GM13976 (cell line): ENCODE results near the gene RCL1.
"Not testable (repeated sequence)": the region's sequence is repeated elsewhere in the genome, so short reads cannot be mapped to it uniquely, and the experiment has no call there.

Experiments used
- DNase-seq: peaks from one replicate; pipeline ENCODE4 v3.0.0; 2012; ENCODE audit warnings: low spot score
- in situ Hi-C: fragments of 300-500 bp; cut with MboI; formaldehyde crosslinking; loops from one replicate; pipeline ENCODE4 v1.12.0; 2022; ENCODE audit warnings: low sequenced_read_pairs, mixed read lengths, inconsistent platforms; ENCODE audit not compliant: unreplicated experiment
- TF ChIP-seq, protein P1 (sequence below): IDR thresholded peaks from 2 replicates; pipeline ENCODE4 v1.5.1; 2012; ENCODE audit warnings: borderline replicate concordance, mild to moderate bottlenecking; ENCODE audit not compliant: insufficient read depth; ENCODE audit errors: extremely low read depth, missing control alignments, control extremely low read depth

RCL1 gene

DNA sequence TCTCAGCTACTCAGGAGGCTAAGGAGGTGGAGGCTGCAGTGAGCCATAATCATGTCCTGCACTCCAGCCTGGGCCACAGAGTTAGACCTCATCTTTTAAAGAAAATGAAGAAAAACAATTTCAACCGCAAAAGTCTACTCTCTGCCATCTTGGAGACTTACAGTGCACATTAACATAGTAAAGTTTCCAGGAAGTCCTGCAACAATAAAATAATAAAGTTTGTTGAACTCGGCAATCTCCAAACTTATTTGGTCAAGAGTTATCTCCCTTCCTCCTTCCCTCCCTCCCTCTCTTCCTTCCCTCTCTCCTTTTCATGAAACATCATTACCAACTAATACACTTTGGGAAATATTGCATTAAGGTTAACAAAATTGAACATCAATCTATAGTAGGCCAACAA is 98.2 kb downstream of the RCL1 start:
- DNase-seq, result no peak
- TF ChIP-seq, protein P1, sequence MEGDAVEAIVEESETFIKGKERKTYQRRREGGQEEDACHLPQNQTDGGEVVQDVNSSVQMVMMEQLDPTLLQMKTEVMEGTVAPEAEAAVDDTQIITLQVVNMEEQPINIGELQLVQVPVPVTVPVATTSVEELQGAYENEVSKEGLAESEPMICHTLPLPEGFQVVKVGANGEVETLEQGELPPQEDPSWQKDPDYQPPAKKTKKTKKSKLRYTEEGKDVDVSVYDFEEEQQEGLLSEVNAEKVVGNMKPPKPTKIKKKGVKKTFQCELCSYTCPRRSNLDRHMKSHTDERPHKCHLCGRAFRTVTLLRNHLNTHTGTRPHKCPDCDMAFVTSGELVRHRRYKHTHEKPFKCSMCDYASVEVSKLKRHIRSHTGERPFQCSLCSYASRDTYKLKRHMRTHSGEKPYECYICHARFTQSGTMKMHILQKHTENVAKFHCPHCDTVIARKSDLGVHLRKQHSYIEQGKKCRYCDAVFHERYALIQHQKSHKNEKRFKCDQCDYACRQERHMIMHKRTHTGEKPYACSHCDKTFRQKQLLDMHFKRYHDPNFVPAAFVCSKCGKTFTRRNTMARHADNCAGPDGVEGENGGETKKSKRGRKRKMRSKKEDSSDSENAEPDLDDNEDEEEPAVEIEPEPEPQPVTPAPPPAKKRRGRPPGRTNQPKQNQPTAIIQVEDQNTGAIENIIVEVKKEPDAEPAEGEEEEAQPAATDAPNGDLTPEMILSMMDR, result no peak
- in situ Hi-C loops, result no loop called here

- no peak for DNase-seq
- TF ChIP-seq, protein P1, result no peak
- in situ Hi-C loops, result no loop called here
Measured at GRCh38 chr9:4891674-4892073, 98.9 kb downstream of the RCL1 start.

DNA sequence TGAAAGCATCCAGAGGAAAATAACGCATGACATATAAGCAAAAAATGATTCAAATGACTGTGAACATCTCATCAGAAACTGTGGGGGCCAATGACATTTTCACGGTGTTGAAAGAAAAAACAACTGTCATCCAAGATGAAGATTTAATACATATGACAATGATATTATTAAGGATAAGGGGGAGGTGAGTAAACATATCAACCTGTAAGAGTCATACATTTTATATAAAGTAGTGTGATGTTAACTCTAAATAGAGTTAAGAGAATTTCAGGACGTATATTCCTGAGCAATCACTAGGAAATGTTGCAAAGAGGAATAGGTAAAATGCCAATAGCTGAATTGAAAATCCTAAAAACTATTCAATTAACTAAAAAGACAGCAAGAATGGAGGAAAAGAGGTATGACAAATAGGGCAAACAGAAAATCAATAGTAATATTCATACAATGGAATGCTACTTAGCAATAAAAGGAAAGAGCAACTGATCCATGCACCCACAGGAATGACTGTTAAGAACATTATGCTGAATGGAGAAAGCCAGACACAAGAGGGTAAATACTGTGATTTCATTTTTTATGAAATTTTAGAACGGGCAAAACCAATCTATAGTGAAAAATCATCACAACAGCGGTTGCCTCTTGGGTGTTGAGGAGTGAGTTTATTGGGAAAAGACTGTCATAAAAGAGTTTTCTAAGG is 99.9 kb downstream of the RCL1 start:
- DNase-seq, result no peak
- TF ChIP-seq, protein P1, result no peak
- in situ Hi-C loops, result no loop called here

DNA sequence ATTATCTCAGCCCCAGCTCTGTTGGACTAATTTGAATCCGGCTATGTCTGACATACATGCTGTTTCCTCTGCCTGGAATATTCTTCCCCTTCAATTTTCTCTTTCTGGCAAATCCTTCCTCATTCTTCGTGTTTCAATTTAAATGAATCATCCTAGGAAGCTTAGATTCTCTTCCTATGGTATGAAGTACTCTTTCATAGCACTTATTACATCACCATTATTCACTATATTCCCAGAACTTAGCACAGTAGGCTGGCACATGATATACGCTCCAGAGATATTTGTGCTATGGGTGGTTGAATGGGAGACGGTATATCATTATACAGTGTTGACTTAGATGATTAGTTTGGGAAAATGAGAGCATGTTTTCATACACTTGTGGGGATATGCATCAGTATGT is 101.3 kb downstream of the RCL1 start:
- no peak for DNase-seq
- in situ Hi-C loops, result no loop called here
- TF ChIP-seq, protein P1, result no peak

DNA sequence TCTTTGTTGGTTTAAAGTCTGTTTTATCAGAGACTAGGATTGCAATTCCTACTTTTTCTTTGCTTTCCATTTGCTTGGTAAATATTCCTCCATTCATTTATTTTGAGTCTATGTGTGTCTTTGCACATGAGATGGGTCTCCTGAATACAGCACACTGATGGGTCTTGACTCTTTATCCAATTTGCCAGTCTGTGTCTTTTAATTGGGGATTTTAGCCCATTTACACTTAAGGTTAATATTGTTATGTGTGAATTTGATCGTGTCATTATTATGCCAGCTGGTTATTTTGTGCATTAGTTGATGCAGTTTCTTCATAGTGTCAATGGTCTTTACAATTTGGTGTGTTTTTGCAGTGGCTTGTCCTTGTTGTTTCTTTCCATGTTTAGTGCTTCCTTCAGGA is 107.1 kb downstream of the RCL1 start:
- DNase-seq, in situ Hi-C loops: not testable (repeated sequence)

DNA sequence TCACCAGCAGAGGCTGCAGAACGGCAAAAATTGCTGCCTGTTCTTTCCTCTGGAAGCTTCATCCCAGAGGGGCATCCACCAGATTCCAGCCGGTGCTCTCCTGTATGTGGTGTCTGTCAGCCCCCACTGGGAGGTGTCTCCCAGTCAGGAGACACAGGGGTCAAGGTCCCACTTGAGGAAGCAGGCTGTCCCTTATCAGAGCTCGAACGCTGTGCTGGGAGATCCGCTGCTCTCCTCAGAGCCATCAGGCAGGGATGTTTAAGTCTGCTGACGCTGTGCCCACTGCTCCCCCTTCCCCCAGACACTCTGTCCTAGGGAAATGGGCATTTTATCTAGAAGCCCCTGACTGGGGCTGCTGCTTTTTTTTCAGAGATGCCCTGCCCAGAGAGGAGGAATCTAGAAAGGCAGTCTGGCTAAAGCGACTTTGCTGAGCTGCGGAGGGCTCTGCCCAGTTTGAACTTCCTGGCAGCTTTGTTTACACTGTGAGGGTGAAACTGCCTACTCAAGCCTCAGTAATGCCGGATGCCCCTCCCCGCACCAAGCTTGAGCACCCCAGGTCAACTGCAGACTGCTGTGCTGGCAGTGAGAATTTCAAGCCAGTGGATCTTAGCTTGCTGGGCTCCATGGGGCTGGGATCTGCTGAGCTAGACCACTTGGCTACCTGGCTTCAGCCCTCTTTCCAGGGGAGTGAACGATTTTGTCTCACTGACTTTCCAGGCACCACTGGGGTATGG is 108.8 kb downstream of the RCL1 start:
- in situ Hi-C loops, DNase-seq: not testable (repeated sequence)

GRCh38 chr9:4902135-4902475 is 109.4 kb downstream of the RCL1 start:
- DNase-seq, result no peak
- in situ Hi-C loops, result no loop called here
- TF ChIP-seq, protein P1, result no peak
